Stomach (tissue), 4 donors: ENCODE results near the gene PFDN2.

Experiments used
- EP300 ChIP-seq: sonication (generic); formaldehyde crosslinking; IDR thresholded peaks from one replicate; pipeline ENCODE4 v1.6.1; 2017; ENCODE audit warnings: antibody characterized with exemption
- POLR2A ChIP-seq, 4 donors: fragments of 450-650 bp; IDR thresholded peaks; one replicate each; pipeline ENCODE4 v1.6.1; 2016; ENCODE audit warnings: antibody characterized with exemption in 4 of 4, control low read depth in 2 of 4, mild to moderate bottlenecking in 1 of 4, moderate library complexity in 1 of 4
- POLR2AphosphoS5 ChIP-seq, 3 donors: sonication (generic); formaldehyde crosslinking; IDR thresholded peaks; one replicate each; pipeline ENCODE4 v1.6.1; 2016; ENCODE audit warnings: antibody characterized with exemption in 3 of 3
- TF ChIP-seq, protein P1 (sequence below), 7 experiments: fragments of 450-650 bp in 4 of 7; fragments of 200-600 bp in 3 of 7; sonication (generic) in 3 of 7; IDR thresholded peaks; one replicate each; pipeline ENCODE4 v1.5.1; 2016 to 2019; ENCODE audit warnings: antibody characterized with exemption in 7 of 7, control low read depth in 2 of 7, mild to moderate bottlenecking in 1 of 7

DNA sequence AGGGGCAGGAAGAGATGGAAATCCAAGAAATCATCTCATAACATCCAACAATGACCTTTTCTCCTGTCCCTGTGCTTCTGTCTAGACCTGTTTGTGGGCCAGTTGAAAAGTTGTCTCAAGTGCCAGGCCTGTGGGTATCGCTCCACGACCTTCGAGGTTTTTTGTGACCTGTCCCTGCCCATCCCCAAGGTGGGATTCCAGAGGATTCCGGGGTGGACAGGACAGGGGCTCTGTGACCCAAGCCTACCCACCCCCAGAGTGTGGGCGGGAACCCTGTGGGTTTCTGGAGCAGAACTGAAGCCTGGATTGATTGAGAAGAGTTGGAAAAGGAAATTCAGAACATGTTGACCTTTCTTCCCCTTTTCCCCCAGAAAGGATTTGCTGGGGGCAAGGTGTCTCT is 46.0 kb upstream of the PFDN2 start:
- TF ChIP-seq, protein P1, sequence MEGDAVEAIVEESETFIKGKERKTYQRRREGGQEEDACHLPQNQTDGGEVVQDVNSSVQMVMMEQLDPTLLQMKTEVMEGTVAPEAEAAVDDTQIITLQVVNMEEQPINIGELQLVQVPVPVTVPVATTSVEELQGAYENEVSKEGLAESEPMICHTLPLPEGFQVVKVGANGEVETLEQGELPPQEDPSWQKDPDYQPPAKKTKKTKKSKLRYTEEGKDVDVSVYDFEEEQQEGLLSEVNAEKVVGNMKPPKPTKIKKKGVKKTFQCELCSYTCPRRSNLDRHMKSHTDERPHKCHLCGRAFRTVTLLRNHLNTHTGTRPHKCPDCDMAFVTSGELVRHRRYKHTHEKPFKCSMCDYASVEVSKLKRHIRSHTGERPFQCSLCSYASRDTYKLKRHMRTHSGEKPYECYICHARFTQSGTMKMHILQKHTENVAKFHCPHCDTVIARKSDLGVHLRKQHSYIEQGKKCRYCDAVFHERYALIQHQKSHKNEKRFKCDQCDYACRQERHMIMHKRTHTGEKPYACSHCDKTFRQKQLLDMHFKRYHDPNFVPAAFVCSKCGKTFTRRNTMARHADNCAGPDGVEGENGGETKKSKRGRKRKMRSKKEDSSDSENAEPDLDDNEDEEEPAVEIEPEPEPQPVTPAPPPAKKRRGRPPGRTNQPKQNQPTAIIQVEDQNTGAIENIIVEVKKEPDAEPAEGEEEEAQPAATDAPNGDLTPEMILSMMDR (IDR thresholded peaks at IDR 0.05) = no peak
- no peak for TF ChIP-seq POLR2AphosphoS5 (IDR thresholded peaks at IDR 0.05)
- TF ChIP-seq POLR2A (IDR thresholded peaks at IDR 0.05) = no peak
- no peak for TF ChIP-seq EP300
